Suppressor macrophage treated with lipopolysaccharide for 4 hours (primary cell): ENCODE measurements around the gene TGFB3.
"Not testable (repeated sequence)": the region's sequence is repeated elsewhere in the genome, so short reads cannot be mapped to it uniquely, and the experiment has no call there.

Experiments
- DNase-seq: peaks from one replicate; pipeline ENCODE4 v3.0.0-alpha.2; 2020

Gene TGFB3

DNA sequence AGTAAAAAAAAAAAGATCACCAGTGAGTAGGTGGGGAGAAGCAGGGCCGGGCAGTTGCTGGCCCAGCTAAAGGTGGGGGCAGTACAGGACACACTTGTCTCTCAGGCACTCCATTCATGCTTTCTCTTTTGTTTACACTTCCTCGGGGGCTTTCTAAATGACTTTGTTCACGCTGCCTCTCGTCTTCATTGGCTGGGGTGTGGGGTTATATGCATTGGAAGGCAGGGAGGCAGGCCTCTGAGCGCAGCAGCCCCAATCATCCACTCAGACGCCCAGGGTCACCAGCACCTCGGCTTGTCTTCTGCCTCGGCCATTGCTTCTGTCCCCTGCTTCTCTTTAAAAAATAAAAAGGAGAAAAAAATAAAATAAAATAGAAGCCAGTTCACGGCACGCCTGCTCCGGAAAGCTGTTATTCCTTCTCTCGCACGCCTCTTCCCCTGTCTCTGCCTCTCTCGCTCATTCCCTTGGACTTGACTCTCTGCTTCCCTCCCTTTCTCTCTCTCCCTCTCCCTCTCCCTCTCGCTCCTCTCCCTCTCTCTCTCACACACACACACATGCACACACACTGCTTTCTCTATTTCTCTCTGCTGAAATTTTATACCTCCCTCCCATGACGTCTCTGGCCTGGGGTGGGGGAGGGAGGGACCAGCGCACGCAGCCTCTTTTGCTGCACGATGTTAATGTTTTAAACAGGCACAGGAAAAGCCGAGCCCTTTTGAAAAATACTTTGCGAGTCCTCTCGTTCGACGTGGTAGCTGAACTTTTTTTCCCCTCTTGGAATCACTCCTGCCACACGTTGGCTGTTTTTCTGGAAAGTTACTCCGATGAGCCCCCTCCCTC lies at the start of gene TGFB3:
TSS of gene TGFB3 (minus strand) at position 570 of the 840 bp plus-strand sequence. CDS start 1,102 bp downstream, outside the sequence.
- peak; percentile 82 for DNase-seq

GRCh38 chr14:76024211-76024907 lies 42.6 kb upstream of the TGFB3 start:
- no peak for DNase-seq

GRCh38 chr14:76023757-76024156 lies 42.0 kb upstream of the TGFB3 start:
- DNase-seq, result no peak

DNA sequence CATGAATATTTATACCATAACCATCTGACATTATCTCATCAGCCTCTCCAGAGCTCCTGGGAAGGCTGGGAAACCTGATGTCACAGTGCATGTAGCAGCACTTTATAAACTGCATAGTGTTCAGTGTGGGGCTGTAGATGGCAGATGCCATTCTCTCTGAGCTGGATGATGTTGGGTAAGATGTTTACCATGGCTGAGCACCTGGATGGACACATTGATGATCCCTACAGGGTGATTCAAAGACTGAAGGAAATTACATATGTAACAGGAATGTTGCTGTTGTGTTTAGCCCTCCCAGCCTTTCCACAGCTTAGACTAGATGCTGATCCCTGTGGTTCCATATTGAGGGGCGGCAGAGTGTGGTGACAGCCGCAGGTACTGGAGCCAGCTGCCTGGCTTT lies 41.2 kb upstream of the TGFB3 start:
- DNase-seq, result no peak

DNA sequence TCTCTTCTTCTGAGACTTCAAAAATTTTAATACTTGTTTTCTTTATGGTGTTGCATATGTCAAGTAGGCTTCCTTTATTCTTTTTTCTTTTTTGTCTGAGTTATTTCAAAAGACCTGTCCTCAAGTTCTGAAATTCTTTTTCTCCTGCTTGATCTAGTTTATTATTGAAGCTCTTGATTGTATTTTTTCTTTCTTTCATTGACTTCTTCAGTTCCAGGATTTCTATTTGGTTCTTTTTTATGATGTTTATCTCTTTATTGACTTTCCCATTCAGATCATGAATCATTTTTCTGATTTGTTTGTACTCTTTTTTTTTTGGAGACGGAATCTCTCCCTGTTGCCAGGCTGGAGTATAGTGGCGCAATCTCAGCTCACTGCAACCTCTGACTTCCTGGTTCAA lies 37.9 kb upstream of the TGFB3 start:
- no peak for DNase-seq

DNA sequence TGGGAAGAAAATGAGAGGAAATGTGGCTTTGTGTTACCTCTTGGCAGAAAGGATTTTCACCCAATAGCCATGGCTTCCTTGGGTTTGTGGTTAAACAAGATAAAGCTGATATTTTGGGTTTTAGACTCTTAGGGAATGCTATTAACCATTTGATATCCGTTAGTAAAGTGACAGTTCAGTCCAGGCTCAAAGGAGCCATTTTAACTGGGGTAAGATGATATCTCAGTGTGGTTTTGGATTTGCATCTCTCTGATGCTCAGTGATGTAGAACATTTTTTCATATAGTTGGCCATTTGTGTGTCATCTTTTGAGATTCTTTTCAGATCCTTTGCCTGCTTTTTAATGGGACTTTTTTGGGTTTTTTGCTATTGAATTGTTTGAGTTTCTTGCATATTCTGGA lies 33.9 kb upstream of the TGFB3 start:
- DNase-seq, result no peak

DNA sequence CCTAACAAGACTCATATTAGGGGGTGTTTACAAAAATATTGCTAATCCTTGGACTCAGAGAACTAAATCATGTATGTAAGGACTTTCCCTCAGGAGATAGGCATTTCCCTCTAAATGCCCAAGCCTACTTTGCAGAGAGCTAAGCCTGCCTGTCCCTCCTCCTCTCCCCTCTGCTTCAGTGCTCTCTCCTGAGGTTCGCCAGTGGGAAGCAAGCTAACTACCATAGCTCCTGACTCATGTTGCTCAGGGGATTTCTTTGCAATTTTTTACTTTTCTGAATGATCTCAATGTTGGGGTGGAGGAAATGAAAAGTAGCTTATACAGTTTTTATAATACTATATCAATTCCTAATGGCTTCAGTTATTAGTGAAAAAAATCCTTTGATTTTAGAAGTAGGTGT lies 33.4 kb upstream of the TGFB3 start:
- no peak for DNase-seq

- DNase-seq, result no peak
Observed at GRCh38 chr14:76012354-76012753, 30.6 kb upstream of the TGFB3 start.

GRCh38 chr14:76011930-76012329 lies 30.1 kb upstream of the TGFB3 start:
- DNase-seq, result no peak

- DNase-seq, result not testable (repeated sequence)
Observed at GRCh38 chr14:76009627-76010026, 27.8 kb upstream of the TGFB3 start.

- DNase-seq, result no peak
Observed at GRCh38 chr14:76007852-76008251, 26.1 kb upstream of the TGFB3 start.

DNA sequence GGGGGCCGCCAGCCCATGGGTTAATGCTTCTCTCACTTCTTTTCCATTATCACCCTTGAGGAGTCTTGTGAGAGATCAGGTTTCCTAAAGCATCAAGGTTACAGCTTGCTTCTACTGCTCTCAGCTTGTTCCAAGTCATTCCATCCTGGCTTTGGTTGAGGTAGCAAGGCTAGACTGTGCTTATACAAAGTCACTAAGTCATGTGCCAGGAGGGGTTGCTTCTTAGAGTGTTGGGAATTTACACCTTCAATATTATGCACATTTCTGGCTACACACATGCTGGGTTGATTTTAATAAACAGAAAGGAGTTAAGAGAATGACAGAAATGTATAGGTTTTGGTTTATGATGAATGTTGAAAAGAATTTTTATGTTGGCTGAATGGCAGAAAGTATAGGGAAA lies 25.6 kb upstream of the TGFB3 start:
- no peak for DNase-seq

GRCh38 chr14:76006253-76006652 lies 24.5 kb upstream of the TGFB3 start:
- DNase-seq, result no peak

- DNase-seq, result no peak
Observed at GRCh38 chr14:76002383-76002782, 20.6 kb upstream of the TGFB3 start.

GRCh38 chr14:75999511-76000190 lies 17.9 kb upstream of the TGFB3 start:
- no peak for DNase-seq

DNA sequence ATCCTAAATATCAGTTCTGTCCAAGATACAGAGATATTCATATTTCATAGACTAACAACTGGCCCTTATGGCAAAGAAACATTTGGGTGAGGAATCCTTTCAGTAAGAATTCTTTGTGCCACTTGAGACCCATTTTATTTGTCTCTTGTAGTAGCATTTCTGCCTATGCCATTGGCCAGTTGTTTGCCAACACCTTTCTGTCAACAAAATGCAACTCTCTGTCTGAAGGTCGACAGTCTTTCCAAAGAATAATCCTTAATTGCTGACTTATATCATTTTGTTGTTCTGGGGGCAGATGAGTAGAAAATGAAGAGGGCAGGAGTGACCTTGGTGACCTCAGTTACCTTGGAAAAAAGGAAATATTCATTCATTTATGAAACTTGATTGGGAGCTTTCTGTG lies 14.7 kb upstream of the TGFB3 start:
- no peak for DNase-seq

DNA sequence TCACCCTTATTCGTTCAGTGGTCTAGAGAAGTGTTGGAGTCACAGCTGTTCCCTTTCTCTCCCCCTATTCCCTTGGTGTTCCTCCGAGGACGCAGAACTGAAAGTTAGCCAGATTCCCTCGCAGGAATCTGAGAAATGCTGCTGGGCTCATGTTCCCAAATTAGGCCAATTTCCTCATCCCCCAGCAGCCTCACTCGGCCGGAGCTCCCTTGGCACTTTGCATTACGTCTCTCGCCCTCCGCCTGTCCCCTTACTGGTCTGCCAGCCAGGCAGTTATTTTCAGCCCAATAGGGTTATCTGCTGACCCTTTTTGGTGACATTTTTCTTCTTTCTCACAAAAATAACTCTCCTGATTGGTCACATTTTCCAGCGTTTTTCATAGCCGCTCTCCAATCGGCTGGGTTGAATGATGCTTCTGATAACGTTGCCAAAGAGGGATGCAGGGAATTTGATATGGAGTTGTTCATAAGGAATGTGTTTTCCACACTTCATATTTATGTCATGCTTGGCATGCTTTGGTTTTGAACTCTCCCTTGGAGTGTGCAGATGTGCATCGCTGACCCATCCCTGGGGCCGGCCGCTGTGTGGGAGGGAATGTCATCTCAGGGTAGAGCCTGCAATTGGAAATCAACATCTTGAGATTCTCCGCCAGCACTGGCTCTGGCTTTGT lies 13.7 kb upstream of the TGFB3 start:
- no peak for DNase-seq

DNA sequence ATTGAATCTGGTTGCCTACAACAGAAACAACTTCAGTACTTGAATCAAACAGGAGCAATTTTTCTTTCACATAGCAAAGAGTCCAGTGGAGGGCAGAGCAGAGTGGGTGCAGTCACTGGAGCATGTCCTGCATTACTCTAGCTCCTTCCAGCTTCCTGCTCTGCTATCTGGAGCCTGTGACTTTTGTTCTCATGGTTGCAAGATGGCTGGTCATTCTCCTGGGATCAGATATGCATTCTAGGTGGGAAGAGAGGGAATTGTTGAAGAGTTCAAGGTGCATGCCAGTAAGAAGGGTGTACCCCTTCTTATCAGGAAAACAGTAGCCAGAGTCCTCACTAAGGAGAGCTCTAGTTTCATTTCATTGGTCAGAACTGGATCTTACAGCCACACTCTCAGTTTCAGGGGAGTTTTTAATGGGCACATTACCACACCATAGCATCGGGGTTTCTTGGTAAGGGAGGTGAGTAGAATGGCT lies 11.8 kb upstream of the TGFB3 start:
- no peak for DNase-seq

DNA sequence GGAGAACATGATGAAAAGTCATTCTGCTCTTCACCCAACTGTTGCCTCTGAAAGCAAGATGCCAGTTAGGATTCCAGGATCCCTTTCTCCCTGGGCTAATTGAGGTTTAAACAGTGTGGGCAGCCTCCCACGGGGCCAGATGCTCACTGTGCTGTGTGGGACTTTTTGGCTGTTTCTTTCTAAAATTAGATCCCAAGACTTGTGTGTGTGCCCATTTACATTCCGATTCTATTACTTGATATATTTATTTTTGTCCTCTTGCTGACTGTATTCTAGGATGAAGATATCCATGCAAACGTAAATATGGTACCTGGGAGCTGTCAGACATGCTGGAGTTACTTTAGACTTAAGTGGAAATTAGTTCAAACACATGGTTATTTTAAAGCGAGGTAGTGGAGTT lies 10.0 kb upstream of the TGFB3 start:
- DNase-seq, result no peak

- no peak for DNase-seq
Observed at GRCh38 chr14:75990297-75990696, 8.5 kb upstream of the TGFB3 start.

DNA sequence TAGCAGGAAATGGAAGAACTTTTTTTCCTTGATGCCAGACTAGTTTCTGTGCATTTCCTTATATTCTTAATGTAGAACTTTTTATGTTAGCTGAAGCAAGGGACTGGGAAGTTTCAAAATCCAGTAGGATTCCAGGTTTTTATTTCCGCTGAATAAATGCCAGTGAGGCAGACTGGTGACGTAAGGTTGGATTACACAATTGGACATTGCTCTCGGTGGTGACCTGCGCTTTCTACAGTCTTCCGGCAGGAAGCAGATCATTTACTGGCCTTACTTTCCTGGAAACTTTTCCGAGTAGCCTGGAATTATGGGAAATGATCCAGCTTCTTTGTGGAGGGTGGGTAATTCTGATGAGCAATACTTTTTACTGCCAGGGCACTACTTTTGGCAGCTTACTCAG lies 7.3 kb upstream of the TGFB3 start:
- no peak for DNase-seq

DNA sequence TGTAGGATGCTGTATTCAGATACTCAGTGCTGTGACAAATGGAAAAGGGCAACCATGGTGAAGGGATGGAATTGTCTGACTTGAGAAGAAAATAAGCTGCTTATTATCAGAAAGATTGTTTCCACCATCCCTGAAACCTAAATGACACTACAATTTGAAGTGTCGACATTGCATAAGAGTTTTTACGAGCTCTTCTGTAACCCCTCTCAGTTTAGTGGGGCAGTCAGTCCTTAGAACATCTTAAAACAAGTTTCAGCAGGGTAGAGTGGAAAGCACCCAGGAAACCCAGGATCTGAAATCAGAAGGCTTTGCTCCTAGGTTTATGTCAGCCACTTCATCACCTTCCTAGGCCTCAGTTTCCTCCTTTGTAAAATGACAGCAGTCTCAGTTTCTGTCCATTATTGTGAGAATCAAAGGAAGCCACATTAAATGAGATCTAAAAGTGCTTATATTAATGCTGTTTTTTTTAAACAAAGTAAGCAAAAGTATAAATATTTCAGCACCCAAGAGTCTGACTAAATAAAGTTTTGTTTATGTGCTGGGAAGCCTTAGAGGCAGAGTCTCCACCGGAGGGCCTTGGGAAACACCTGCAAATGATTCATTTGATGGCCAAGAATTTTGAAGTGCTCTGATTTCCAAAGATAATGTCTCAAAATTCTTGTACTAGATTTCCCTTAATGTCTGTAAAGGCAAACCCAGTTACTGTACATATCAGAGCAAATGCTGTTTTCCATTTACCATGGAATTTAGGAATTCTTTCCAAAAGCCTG lies 5.6 kb upstream of the TGFB3 start:
- DNase-seq, result no peak

DNA sequence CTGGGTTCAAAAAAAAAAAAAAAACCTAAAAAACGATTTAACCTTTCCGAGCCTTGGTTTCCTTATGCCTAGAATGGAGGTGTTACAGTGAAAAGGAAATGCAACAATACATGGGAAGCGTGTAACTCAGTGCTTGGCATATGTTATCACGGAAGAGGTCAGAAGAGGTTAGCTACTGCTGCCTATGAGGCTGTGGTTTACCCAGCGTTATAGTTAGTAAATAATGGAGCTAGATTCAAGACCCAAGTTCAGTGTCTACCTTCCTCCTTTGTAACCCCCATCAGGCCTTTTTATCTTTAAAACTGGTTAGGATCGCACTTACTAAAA lies 4.6 kb upstream of the TGFB3 start:
- no peak for DNase-seq
